Endodermal cell (in vitro differentiated cells): Measurements from ENCODE around the gene SDR42E1. TPM values are rescaled to one million over a fixed set of nuclear protein-coding genes. Genes with fewer than 3 reads are reported as not detected.

Experiments used
- DNase-seq: peaks from one replicate; pipeline ENCODE4 v3.0.0-alpha.2; 2017
- H3K27ac ChIP-seq: 2 replicates; pipeline ENCODE4 v1.5.1; 2013; ENCODE audit warnings: mild to moderate bottlenecking, low read depth, low read length, moderate library complexity
- H3K27me3 ChIP-seq: 2 replicates; pipeline ENCODE4 v1.6.1; 2013; ENCODE audit warnings: mild to moderate bottlenecking, low read length, moderate library complexity; ENCODE audit not compliant: insufficient read depth, control insufficient read depth, poor library complexity, severe bottlenecking
- H3K36me3 ChIP-seq: 2 replicates; pipeline ENCODE4 v1.7.0; 2013; ENCODE audit warnings: mild to moderate bottlenecking, low read length, moderate library complexity; ENCODE audit not compliant: control insufficient read depth, insufficient read depth
- H3K4me1 ChIP-seq: one replicate; pipeline ENCODE4 v1.7.0; 2013; ENCODE audit warnings: low read length; ENCODE audit not compliant: control insufficient read depth, insufficient read depth
- H3K4me3 ChIP-seq: 2 replicates; pipeline ENCODE4 v1.5.1; 2013; ENCODE audit warnings: mild to moderate bottlenecking, low read length, moderate library complexity
- H3K9ac ChIP-seq: 2 replicates; pipeline ENCODE4 v1.6.1; 2013; ENCODE audit warnings: mild to moderate bottlenecking, low read length, moderate library complexity; ENCODE audit not compliant: poor library complexity, severe bottlenecking; ENCODE audit errors: extremely low read depth
- H3K9me3 ChIP-seq: 2 replicates; pipeline ENCODE4 v1.6.1; 2013; ENCODE audit warnings: mild to moderate bottlenecking, low read length, moderate library complexity; ENCODE audit not compliant: control insufficient read depth
- H3K27ac Mint-ChIP-seq: 2 replicates; pipeline ENCODE4 v1.8.0; 2020; ENCODE audit warnings: mixed read lengths
- H3K27me3 Mint-ChIP-seq: 2 replicates; pipeline ENCODE4 v1.8.0; 2021; ENCODE audit warnings: mild to moderate bottlenecking, mixed read lengths; ENCODE audit not compliant: insufficient read depth
- H3K36me3 Mint-ChIP-seq: 2 replicates; pipeline ENCODE4 v1.8.0; 2020; ENCODE audit warnings: low read depth, mixed read lengths
- H3K4me1 Mint-ChIP-seq: 2 replicates; pipeline ENCODE4 v1.8.0; 2020; ENCODE audit warnings: mixed read lengths
- H3K4me3 Mint-ChIP-seq: 2 replicates; pipeline ENCODE4 v1.8.0; 2020; ENCODE audit warnings: mild to moderate bottlenecking, moderate library complexity, mixed read lengths
- H3K9me3 Mint-ChIP-seq: 2 replicates; pipeline ENCODE4 v1.8.0; 2020; ENCODE audit warnings: mild to moderate bottlenecking, mixed read lengths
- CTCF ChIP-seq: fragments of 200-600 bp; sonication (generic); conservative IDR thresholded peaks from 2 replicates; pipeline ENCODE4 v1.5.0; 2021; ENCODE audit warnings: antibody characterized with exemption, mild to moderate bottlenecking
- WGBS, 2 experiments: methylation state at CpG; one replicate each; pipeline versions ENCODE4 v1.1.5 to v1.1.7; 2013; ENCODE audit warnings: missing lambda C conversion rate in 2 of 2, mixed read lengths in 1 of 2; ENCODE audit not compliant: insufficient coverage in 1 of 2, insufficient read length in 1 of 2; 5-methylcytosine and 5-hydroxymethylcytosine counted together
- total RNA-seq, 2 donors: library from RNA; stranded (reverse); fragmentation: NEBNext Ultra II Directional in 1 of 2; extraction: Animal tissue kit (Norgen Biotek cat#: 25700) in 1 of 2; gene quantifications; 2 replicates in 1 of 2; 3 replicates in 1 of 2; pipeline ENCODE4 v1.2.1, GENCODE V29; 2021

The SDR42E1 gene
- total RNA-seq, 2 donors from 2014 or later, result 0.15 TPM; not detected in 1

GRCh38 chr16:81971853-81972252 lies 39.4 kb downstream of the SDR42E1 start:
- Mint-ChIP-seq H3K27me3 (peaks cover 1% of the 10 kb centered on the region), H3K4me1 (peaks cover 13% of the 10 kb centered on the region), H3K36me3 (peaks cover 7% of the 10 kb centered on the region), H3K9me3 (peaks cover 42% of the 10 kb centered on the region), H3K27ac (no peak overlapping the region), H3K4me3 (no peak overlapping the region)
- Histone ChIP-seq H3K27ac (no peak overlapping the region), H3K9me3 (peaks cover 51% of the 10 kb centered on the region), H3K4me3 (no peak overlapping the region), H3K36me3 (no peaks in the 10 kb centered on the region), H3K9ac (no peak overlapping the region), H3K27me3 (no peaks in the 10 kb centered on the region), H3K4me1 (no peaks in the 10 kb centered on the region)
- TF ChIP-seq CTCF, result no peak
- DNase-seq, result no peak
- WGBS, 2 experiments, result 86 to 100% methylated on average over 1 of the region's 1 CpG

- Histone ChIP-seq H3K4me1 (no peaks in the 10 kb centered on the region), H3K9me3 (peaks cover 19% of the 10 kb centered on the region), H3K27me3 (no peaks in the 10 kb centered on the region), H3K36me3 (no peaks in the 10 kb centered on the region), H3K9ac (no peak overlapping the region), H3K27ac (no peak overlapping the region), H3K4me3 (no peak overlapping the region)
- no peak for TF ChIP-seq CTCF
- DNase-seq, result no peak
- no peaks in the 10 kb centered on the region for H3K4me1 Mint-ChIP-seq
- H3K4me3 Mint-ChIP-seq, result no peak overlapping the region
- 85 to 96% methylated on average over 4 of the region's 5 CpGs for WGBS, 2 experiments
- peaks cover 18% of the 10 kb centered on the region for H3K9me3 Mint-ChIP-seq
- no peaks in the 10 kb centered on the region for H3K36me3 Mint-ChIP-seq
- no peak overlapping the region for H3K27ac Mint-ChIP-seq
- peaks cover 3% of the 10 kb centered on the region for H3K27me3 Mint-ChIP-seq
These were observed 43.9 kb downstream of the SDR42E1 start for GRCh38 chr16:81967358-81967757.

DNA sequence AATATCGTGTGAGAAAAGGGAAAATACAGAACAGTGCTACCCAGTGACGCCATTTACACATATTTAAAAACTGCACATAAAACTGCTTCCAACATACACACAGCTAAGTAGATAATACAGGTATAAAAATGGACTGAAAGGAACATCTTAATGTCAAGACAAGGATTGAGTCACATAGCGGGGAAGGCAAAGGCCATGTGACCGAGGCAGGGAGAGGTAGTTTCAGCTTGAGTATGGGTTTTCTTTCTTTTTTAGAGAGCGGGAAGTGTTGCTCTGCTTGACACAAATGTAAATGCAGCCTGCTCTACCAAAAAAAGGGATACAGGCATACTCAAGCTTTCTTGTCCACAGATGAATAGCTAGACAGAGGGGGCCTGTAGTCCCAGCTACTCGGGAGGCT lies 46.5 kb downstream of the SDR42E1 start:
- no peak overlapping the region for H3K27ac Mint-ChIP-seq
- H3K27me3 Mint-ChIP-seq, result peaks cover 3% of the 10 kb centered on the region
- H3K9ac ChIP-seq, result no peak overlapping the region
- no peaks in the 10 kb centered on the region for H3K27me3 ChIP-seq
- no peaks in the 10 kb centered on the region for H3K9me3 ChIP-seq
- DNase-seq, result no peak
- peaks cover 3% of the 10 kb centered on the region for H3K36me3 Mint-ChIP-seq
- H3K4me1 ChIP-seq, result no peaks in the 10 kb centered on the region
- H3K4me3 Mint-ChIP-seq, result no peak overlapping the region
- no peaks in the 10 kb centered on the region for H3K4me1 Mint-ChIP-seq
- peaks cover 13% of the 10 kb centered on the region for H3K9me3 Mint-ChIP-seq
- TF ChIP-seq CTCF, result no peak
- WGBS, 2 experiments, result 99 to 100% methylated on average over 1 to 5 of the region's 6 CpGs
- H3K4me3 ChIP-seq, result no peak overlapping the region
- H3K36me3 ChIP-seq, result no peaks in the 10 kb centered on the region
- H3K27ac ChIP-seq, result no peak overlapping the region
